Measurements from ENCODE around the gene PTPRD. TPM values are rescaled to one million over a fixed set of nuclear protein-coding genes. Genes with fewer than 3 reads are reported as not detected.

The PTPRD gene
- total RNA-seq, 1 experiment from 2014 or later: 70.1 TPM

GRCh38 chr9:9961934-9962333, 650.9 kb downstream of the PTPRD start:
- no TSS peak for BruUV-seq (replicated peaks)
- H3K9me3 Mint-ChIP-seq (ENCODE audit: unreplicated experiment): no peaks in the 10 kb centered on the region
- no peak overlapping the region for H3K27ac Mint-ChIP-seq (ENCODE audit: unreplicated experiment)
- Histone ChIP-seq H3K27me3 (replicated peaks; ENCODE audit: control insufficient read depth, insufficient read depth, low read length) (no peaks in the 10 kb centered on the region), H3K4me3 (ENCODE audit: low read depth, low read length) (no peak overlapping the region), H3K36me3 (ENCODE audit: control insufficient read depth, insufficient read depth, low read length) (no peaks in the 10 kb centered on the region), H3K4me1 (no peaks in the 10 kb centered on the region), H3K9me3 (no peaks in the 10 kb centered on the region)
- ChIA-PET POLR2A (no interaction called here), CTCF (no interaction called here)
- no peaks in the 10 kb centered on the region for H3K36me3 Mint-ChIP-seq (ENCODE audit: insufficient read depth, unreplicated experiment)
- peaks cover 3% of the 10 kb centered on the region for H3K27me3 Mint-ChIP-seq (ENCODE audit: insufficient read depth, unreplicated experiment)
- TF ChIP-seq CTCF (IDR thresholded peaks at IDR 0.05; ENCODE audit: insufficient read depth in 1 of 2, low read depth in 1 of 2, low read length in 1 of 2, severe bottlenecking in 1 of 2, unreplicated experiment in 1 of 2): no peak
- intact Hi-C loops (cut with micrococcal nuclease; ENCODE audit: unreplicated experiment): no loop called here
- H3K4me1 Mint-ChIP-seq (ENCODE audit: low read depth, unreplicated experiment): no peaks in the 10 kb centered on the region
- DNase-seq: no peak
- H3K4me3 Mint-ChIP-seq (ENCODE audit: unreplicated experiment): no peak overlapping the region

- Mint-ChIP-seq H3K27ac (ENCODE audit: unreplicated experiment) (no peak overlapping the region), H3K36me3 (ENCODE audit: insufficient read depth, unreplicated experiment) (no peaks in the 10 kb centered on the region), H3K4me3 (ENCODE audit: unreplicated experiment) (no peak overlapping the region), H3K4me1 (ENCODE audit: low read depth, unreplicated experiment) (no peaks in the 10 kb centered on the region), H3K9me3 (ENCODE audit: unreplicated experiment) (no peaks in the 10 kb centered on the region), H3K27me3 (ENCODE audit: insufficient read depth, unreplicated experiment) (peaks cover 3% of the 10 kb centered on the region)
- H3K4me1 ChIP-seq: no peaks in the 10 kb centered on the region
- ChIA-PET CTCF (no interaction called here), POLR2A (no interaction called here)
- intact Hi-C loops (cut with micrococcal nuclease; ENCODE audit: unreplicated experiment): no loop called here
- BruUV-seq (replicated peaks): no TSS peak
- H3K27me3 ChIP-seq (replicated peaks; ENCODE audit: control insufficient read depth, insufficient read depth, low read length): no peaks in the 10 kb centered on the region
- H3K9me3 ChIP-seq: no peaks in the 10 kb centered on the region
- DNase-seq: no peak
- H3K36me3 ChIP-seq (ENCODE audit: control insufficient read depth, insufficient read depth, low read length): no peaks in the 10 kb centered on the region
- no peak overlapping the region for H3K4me3 ChIP-seq (ENCODE audit: low read depth, low read length)
- no peak for TF ChIP-seq CTCF (IDR thresholded peaks at IDR 0.05; ENCODE audit: insufficient read depth in 1 of 2, low read depth in 1 of 2, low read length in 1 of 2, severe bottlenecking in 1 of 2, unreplicated experiment in 1 of 2)
Observed at GRCh38 chr9:9961487-9961886, 651.3 kb downstream of the PTPRD start.

- no peak overlapping the region for H3K4me3 Mint-ChIP-seq (ENCODE audit: unreplicated experiment)
- CTCF ChIA-PET: interaction anchor here (0.5 kb wide), 1 partner anchor 9 kb away, joined by 5 read pairs; no protein-coding TSS in a partner anchor
- no peaks in the 10 kb centered on the region for H3K27me3 ChIP-seq (replicated peaks; ENCODE audit: control insufficient read depth, insufficient read depth, low read length)
- H3K9me3 ChIP-seq: no peaks in the 10 kb centered on the region
- no peak overlapping the region for H3K4me3 ChIP-seq (ENCODE audit: low read depth, low read length)
- H3K27ac Mint-ChIP-seq (ENCODE audit: unreplicated experiment): no peak overlapping the region
- no peaks in the 10 kb centered on the region for H3K4me1 Mint-ChIP-seq (ENCODE audit: low read depth, unreplicated experiment)
- no peaks in the 10 kb centered on the region for H3K4me1 ChIP-seq
- H3K27me3 Mint-ChIP-seq (ENCODE audit: insufficient read depth, unreplicated experiment): no peaks in the 10 kb centered on the region
- no TSS peak for BruUV-seq (replicated peaks)
- no peaks in the 10 kb centered on the region for H3K36me3 ChIP-seq (ENCODE audit: control insufficient read depth, insufficient read depth, low read length)
- DNase-seq: no peak
- no peaks in the 10 kb centered on the region for H3K36me3 Mint-ChIP-seq (ENCODE audit: insufficient read depth, unreplicated experiment)
- intact Hi-C loops (cut with micrococcal nuclease; ENCODE audit: unreplicated experiment): no loop called here
- TF ChIP-seq CTCF (IDR thresholded peaks at IDR 0.05; ENCODE audit: insufficient read depth in 1 of 2, low read depth in 1 of 2, low read length in 1 of 2, severe bottlenecking in 1 of 2, unreplicated experiment in 1 of 2): no peak
- H3K9me3 Mint-ChIP-seq (ENCODE audit: unreplicated experiment): no peaks in the 10 kb centered on the region
- POLR2A ChIA-PET: no interaction called here
Observed at GRCh38 chr9:9951556-9952160, 661.1 kb downstream of the PTPRD start.
